PFSK-1 (cell line): ENCODE data around the gene ZBTB16.

Experiments used
- FOXP2 ChIP-seq: optimal IDR thresholded peaks from 2 replicates; pipeline ENCODE3; 2011; ENCODE audit warnings: borderline replicate concordance, control low read depth, inconsistent platforms; ENCODE audit not compliant: insufficient read depth; ENCODE audit errors: extremely low read length, extremely low read depth
- TAF1 ChIP-seq: IDR thresholded peaks from 2 replicates; pipeline ENCODE4 v1.6.1; 2012; ENCODE audit warnings: low read length, control low read depth, borderline replicate concordance; ENCODE audit not compliant: insufficient read depth
- TF ChIP-seq, protein P1 (sequence below), 2 experiments: IDR thresholded peaks; 2 replicates each; pipeline versions ENCODE4 v1.6.1 to v1.8.0; 2011 to 2012; ENCODE audit warnings: low read depth in 2 of 2, low read length in 2 of 2, control low read depth in 1 of 2, inconsistent platforms in 1 of 2, mild to moderate bottlenecking in 1 of 2, moderate library complexity in 1 of 2; ENCODE audit not compliant: insufficient read depth in 1 of 2

DNA sequence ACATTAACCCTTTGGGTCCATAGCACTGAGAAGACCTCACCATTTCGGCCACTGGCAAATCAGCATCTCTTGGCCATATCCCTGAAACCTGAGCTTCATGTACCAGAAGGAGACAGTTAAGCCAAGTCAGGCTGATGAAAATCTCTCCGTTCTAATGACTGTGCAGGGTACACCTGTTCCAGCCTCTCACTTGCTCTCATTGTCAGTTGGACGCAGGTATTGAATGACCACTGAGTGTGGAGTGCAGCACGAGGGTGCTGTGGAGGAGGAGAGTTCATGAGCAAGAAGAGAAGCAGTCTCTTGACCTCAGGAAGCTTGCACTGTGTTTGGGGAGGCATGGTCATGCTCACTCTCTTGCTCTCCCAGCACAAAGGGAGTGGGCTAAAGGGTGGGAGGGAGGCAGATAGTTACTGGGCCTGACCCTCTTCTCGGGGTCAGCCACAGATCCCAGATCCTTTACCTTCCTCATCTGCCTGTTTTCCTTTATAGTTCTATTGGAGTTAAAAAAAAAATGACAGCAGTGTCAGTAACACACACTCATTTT lies 65.2 kb downstream of the ZBTB16 start:
- TF ChIP-seq, protein P1, sequence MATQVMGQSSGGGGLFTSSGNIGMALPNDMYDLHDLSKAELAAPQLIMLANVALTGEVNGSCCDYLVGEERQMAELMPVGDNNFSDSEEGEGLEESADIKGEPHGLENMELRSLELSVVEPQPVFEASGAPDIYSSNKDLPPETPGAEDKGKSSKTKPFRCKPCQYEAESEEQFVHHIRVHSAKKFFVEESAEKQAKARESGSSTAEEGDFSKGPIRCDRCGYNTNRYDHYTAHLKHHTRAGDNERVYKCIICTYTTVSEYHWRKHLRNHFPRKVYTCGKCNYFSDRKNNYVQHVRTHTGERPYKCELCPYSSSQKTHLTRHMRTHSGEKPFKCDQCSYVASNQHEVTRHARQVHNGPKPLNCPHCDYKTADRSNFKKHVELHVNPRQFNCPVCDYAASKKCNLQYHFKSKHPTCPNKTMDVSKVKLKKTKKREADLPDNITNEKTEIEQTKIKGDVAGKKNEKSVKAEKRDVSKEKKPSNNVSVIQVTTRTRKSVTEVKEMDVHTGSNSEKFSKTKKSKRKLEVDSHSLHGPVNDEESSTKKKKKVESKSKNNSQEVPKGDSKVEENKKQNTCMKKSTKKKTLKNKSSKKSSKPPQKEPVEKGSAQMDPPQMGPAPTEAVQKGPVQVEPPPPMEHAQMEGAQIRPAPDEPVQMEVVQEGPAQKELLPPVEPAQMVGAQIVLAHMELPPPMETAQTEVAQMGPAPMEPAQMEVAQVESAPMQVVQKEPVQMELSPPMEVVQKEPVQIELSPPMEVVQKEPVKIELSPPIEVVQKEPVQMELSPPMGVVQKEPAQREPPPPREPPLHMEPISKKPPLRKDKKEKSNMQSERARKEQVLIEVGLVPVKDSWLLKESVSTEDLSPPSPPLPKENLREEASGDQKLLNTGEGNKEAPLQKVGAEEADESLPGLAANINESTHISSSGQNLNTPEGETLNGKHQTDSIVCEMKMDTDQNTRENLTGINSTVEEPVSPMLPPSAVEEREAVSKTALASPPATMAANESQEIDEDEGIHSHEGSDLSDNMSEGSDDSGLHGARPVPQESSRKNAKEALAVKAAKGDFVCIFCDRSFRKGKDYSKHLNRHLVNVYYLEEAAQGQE (IDR thresholded peaks at IDR 0.05; ENCODE audit: insufficient read depth in 1 of 2, low read depth in 2 of 2, low read length in 2 of 2) = no peak
- TF ChIP-seq FOXP2 = no peak
- TF ChIP-seq TAF1 = no peak
